ENCODE data around the gene CD300A.

DNA sequence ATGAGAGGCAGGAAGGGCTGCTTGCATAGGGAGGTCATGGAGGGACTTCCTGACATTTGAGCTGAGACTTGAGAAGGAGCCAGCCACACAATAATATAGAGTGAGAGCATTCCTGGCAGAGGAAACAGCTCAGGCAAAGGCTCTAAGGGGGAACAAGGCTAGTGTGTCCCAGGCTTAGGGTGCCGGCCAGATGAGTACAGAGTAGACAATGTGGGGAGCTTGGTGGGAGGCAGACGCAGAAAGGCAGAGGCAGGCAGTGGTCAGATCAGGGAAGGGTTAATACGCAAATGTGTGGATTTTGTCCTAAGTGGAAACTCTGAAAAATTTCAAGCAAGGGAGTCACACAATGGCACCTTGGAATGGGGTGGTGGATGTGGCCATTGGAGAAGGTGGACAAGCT is 33.6 kb downstream of the CD300A start:
- TF ChIP-seq, protein P1, sequence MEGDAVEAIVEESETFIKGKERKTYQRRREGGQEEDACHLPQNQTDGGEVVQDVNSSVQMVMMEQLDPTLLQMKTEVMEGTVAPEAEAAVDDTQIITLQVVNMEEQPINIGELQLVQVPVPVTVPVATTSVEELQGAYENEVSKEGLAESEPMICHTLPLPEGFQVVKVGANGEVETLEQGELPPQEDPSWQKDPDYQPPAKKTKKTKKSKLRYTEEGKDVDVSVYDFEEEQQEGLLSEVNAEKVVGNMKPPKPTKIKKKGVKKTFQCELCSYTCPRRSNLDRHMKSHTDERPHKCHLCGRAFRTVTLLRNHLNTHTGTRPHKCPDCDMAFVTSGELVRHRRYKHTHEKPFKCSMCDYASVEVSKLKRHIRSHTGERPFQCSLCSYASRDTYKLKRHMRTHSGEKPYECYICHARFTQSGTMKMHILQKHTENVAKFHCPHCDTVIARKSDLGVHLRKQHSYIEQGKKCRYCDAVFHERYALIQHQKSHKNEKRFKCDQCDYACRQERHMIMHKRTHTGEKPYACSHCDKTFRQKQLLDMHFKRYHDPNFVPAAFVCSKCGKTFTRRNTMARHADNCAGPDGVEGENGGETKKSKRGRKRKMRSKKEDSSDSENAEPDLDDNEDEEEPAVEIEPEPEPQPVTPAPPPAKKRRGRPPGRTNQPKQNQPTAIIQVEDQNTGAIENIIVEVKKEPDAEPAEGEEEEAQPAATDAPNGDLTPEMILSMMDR (IDR thresholded peaks at IDR 0.05; ENCODE audit: extremely low read depth in 1 of 2, insufficient read depth in 1 of 2, low read depth in 1 of 2, low read length in 2 of 2) = no peak
- TF ChIP-seq POLR2AphosphoS5 (IDR thresholded peaks at IDR 0.05; ENCODE audit: insufficient read depth, low read depth, low read length) (no peak), MYC (IDR thresholded peaks at IDR 0.05; ENCODE audit: low read depth, low read length) (no peak), FOS (IDR thresholded peaks at IDR 0.05; ENCODE audit: borderline replicate concordance, insufficient read depth, low read length) (no peak), EZH2 (IDR thresholded peaks at IDR 0.05; ENCODE audit: borderline replicate concordance, low read depth, low read length, severe bottlenecking) (no peak), GATA2 (IDR thresholded peaks at IDR 0.05; ENCODE audit: insufficient read depth, insufficient read length, low read depth, low read length) (no peak), POLR2A (IDR thresholded peaks at IDR 0.05; ENCODE audit: low read depth, low read length) (no peak)
- TF ChIP-seq, protein P2, sequence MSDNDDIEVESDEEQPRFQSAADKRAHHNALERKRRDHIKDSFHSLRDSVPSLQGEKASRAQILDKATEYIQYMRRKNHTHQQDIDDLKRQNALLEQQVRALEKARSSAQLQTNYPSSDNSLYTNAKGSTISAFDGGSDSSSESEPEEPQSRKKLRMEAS (IDR thresholded peaks at IDR 0.05; ENCODE audit: insufficient read depth, insufficient read length) = no peak

All from endothelial cell of umbilical vein (primary cell).